AG04450 (cell line): ENCODE results near the gene KCP. TPM values are rescaled to one million over a fixed set of nuclear protein-coding genes. Genes with fewer than 3 reads are reported as not detected.
"Not testable (repeated sequence)": the region's sequence is repeated elsewhere in the genome, so short reads cannot be mapped to it uniquely, and the experiment has no call there.

Experiments
- CTCF ChIA-PET: fragments of 300-600, 350-600 bp; formaldehyde crosslinking; extraction: SDS; loops from one replicate; lab custom pipeline; 2022; ENCODE audit warnings: antibody characterized with exemption, inconsistent platforms; lab: Charles Lee
- POLR2A ChIA-PET: fragments of 350-600 bp; formaldehyde crosslinking; extraction: SDS; loops from one replicate; lab custom pipeline; 2021; ENCODE audit warnings: antibody characterized with exemption, inconsistent platforms; lab: Yijun Ruan, JAX
- DNase-seq: peaks from one replicate; pipeline ENCODE4 v3.0.0-alpha.2; 2011; ENCODE audit warnings: low read depth, low spot score
- H3K27ac ChIP-seq: one replicate; pipeline ENCODE4 v1.5.1; 2012; ENCODE audit warnings: low read depth, low read length, control low read depth
- H3K27me3 ChIP-seq: one replicate; pipeline ENCODE4 v1.6.0; 2012; ENCODE audit warnings: low read length; ENCODE audit not compliant: control insufficient read depth, insufficient read depth
- H3K4me3 ChIP-seq: 2 replicates; pipeline ENCODE4 v1.5.1; 2011; ENCODE audit warnings: mild to moderate bottlenecking, low read depth, low read length, control low read depth
- H3K9me3 ChIP-seq: 2 replicates; pipeline ENCODE4 v1.5.1; 2012; ENCODE audit warnings: low read length; ENCODE audit not compliant: control insufficient read depth, insufficient read depth
- CTCF ChIP-seq: IDR thresholded peaks from 2 replicates; pipeline ENCODE4 v1.5.1; 2011; ENCODE audit warnings: low read depth, low read length, control low read depth, inconsistent platforms
- polyA plus RNA-seq: library from polyadenylated mRNA; depleted of rRNA; stranded (reverse); fragments of >200 nt; gene quantifications from 2 replicates; pipeline ENCODE4 v1.2.3, GENCODE V29; 2011

KCP gene
- polyA plus RNA-seq, 1 experiment: 0.04 TPM

GRCh38 chr7:128914566-128915151, 4.2 kb upstream of the KCP start:
- H3K9me3 ChIP-seq: no peaks in the 10 kb centered on the region; the same call in 1 of the 2 replicates
- peaks cover 77% of the 10 kb centered on the region for H3K27me3 ChIP-seq
- ChIA-PET POLR2A (no interaction called here), CTCF (interaction anchor here (0.5 to 1.2 kb wide), 2 partner anchors 177 to 249 kb away, joined by 3 read pairs; no protein-coding TSS in a partner anchor)
- H3K27ac ChIP-seq: no peak overlapping the region
- no peak for DNase-seq
- H3K4me3 ChIP-seq: no peak overlapping the region
- no peak for TF ChIP-seq CTCF

DNA sequence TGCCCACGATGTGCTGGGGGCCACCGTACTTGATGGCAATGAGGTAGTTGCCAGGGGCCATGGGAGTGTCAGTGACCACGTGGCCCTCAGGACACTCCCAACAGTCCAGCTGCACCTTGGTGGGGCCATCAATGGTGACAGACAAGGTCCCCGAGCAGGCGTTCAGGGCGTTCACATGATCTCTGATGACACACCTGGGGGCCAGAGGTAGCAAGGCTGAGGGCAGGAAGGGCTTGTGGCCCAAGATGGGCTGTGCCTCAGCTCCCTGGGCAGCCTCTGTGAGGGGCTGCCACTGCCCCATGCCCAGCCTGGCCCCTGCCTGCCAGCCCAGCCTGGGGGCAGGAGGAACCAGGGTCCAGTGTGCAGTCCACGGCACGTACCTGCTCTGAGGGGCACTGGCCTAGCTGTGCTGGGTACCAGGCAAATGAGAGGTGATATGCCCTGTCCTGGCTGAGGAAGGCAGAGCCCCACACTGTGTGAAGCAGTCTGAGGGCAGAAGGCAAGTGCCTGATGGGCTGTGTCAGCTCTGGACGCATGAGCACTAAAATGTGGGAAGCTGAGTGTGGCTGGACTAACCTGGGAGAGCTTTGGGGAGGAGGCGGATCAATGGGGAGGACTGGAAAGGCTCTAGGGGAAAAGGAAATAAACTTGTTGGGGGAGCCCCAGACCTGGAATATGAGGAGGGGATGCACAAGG, 3.5 kb upstream of the KCP start:
- CTCF ChIA-PET: interaction anchor here (0.5 to 1.2 kb wide), 2 partner anchors 178 to 250 kb away, joined by 3 read pairs; no protein-coding TSS in a partner anchor
- POLR2A ChIA-PET: no interaction called here
- no peak overlapping the region for H3K4me3 ChIP-seq
- TF ChIP-seq CTCF: no peak
- peaks cover 71% of the 10 kb centered on the region for H3K27me3 ChIP-seq
- no peaks in the 10 kb centered on the region; the same call in 1 of the 2 replicates for H3K9me3 ChIP-seq
- no peak for DNase-seq
- H3K27ac ChIP-seq: no peak overlapping the region

DNA sequence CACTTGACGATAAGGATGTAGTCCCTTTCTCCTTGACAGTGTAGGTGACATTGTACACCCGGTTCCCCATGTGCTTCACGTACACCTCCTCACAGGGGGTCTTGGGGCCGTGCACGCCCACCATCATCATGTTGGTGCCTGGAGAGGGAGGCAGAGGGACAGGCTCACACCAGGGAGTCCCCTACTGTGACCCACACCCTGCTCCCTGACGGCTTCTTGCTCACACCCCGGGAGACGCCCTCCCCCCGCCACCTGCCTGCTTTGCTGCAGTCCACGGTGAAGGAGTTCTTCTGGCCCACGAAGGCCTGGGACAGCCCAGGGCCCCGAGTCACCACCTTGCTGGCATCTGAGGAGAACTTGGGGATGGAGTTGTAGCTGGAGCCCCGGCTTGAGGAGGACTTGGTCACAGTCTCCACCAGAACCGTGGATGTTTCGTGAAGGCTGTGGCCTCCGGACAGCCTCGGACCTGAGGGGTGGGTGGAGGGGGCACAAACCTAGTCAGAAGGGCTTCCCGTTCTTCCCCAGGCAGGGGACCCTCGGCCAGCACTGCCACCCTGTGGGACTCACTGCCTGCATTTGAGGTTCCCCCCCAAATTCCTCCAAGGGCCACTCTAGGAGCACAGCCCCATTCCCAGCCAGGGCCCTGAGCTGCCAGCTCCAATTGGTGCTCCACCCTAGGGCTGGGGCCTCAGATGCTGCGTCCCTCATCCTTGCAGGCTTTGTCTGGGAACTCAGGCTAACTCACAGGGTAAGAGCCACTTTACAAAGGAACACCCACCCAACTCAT, 2.4 kb upstream of the KCP start:
- CTCF ChIA-PET, H3K27ac ChIP-seq, H3K4me3 ChIP-seq, H3K9me3 ChIP-seq, DNase-seq, POLR2A ChIA-PET: not testable (repeated sequence)
- H3K27me3 ChIP-seq: peaks cover 65% of the 10 kb centered on the region

DNA sequence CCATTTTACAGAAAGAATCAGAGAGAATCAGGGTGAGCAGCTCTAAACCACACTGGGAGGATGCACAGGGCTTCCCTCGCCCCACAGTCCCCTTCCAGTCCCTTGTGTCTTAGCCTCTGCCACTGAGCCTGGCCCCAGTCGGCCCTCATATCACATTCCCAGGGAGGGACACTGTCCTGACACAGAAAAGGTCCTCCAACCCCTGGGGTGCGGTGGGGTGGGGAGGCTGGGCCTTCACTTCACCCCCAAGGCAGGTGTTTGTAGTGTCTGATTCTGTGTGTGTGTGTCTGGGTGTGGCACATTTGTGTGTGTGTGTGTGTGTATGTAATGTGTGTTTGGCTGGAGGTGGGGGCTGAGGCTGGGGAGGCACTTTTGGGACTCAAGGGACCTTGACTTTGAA, 1.8 kb upstream of the KCP start:
- ChIA-PET CTCF (interaction anchor here (1.1 kb wide), 1 partner anchor 179 kb away, joined by 3 read pairs; no protein-coding TSS in a partner anchor), POLR2A (no interaction called here)
- TF ChIP-seq CTCF: no peak
- H3K27ac ChIP-seq: no peak overlapping the region
- no peaks in the 10 kb centered on the region; the same call in 1 of the 2 replicates for H3K9me3 ChIP-seq
- no peak overlapping the region for H3K4me3 ChIP-seq
- peaks cover 63% of the 10 kb centered on the region for H3K27me3 ChIP-seq
- no peak for DNase-seq

DNA sequence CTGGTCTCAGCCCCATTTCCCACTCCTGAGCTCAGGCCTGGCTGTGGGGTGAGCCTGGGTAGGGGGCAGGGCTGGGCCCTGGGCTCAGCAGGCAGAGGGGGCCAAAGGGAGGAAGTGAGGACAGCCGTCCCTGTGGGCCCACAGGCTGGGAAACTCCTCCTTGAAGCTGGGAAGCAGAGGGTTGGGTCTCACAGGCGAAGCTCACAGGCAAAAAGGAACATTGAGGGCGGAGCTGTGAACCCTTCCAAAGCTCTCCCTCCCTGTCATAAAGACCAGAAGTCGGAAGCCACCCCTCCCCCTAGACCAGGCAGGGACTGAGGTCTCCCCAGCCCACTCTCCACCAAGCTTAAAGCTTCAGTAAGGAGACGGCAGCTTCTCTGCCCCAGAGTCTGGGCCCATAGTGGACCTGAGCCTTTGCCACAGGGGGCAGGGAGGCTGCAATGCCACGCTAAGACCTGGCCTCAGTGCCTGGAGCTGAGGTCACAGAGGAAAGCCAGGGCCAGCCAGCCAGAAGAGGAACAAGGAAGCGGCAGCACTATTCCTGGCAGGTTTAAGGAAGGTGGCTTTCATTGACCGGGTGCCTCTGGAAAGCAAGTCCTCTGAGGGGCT, 1.0 kb upstream of the KCP start:
- TF ChIP-seq CTCF: no peak
- ChIA-PET CTCF (interaction anchor here (1.1 kb wide), 1 partner anchor 180 kb away, joined by 3 read pairs; no protein-coding TSS in a partner anchor), POLR2A (interaction anchor here (0.6 kb wide), 1 partner anchor 19 kb away, joined by 3 read pairs; no protein-coding TSS in a partner anchor)
- Histone ChIP-seq H3K4me3 (no peak overlapping the region), H3K9me3 (no peaks in the 10 kb centered on the region; the same call in 1 of the 2 replicates), H3K27me3 (peaks cover 63% of the 10 kb centered on the region), H3K27ac (no peak overlapping the region)
- DNase-seq: no peak
